Measurements from ENCODE around the gene KCNH1.
"Not testable (repeated sequence)": the region's sequence is repeated elsewhere in the genome, so short reads cannot be mapped to it uniquely, and the experiment has no call there.

Gene KCNH1

GRCh38 chr1:210978316-210978973 lies 155.5 kb downstream of the KCNH1 start (continued):
- TF ChIP-seq MZF1 (tag by site-specific recombination; IDR thresholded peaks at IDR 0.05; ENCODE audit: borderline replicate concordance), result no peak
- no peak for TF ChIP-seq BCL11A (tag by site-specific recombination; IDR thresholded peaks at IDR 0.05; ENCODE audit: low read depth)

GRCh38 chr1:210951279-210951678 lies 182.7 kb downstream of the KCNH1 start:
- no peaks in the 10 kb centered on the region for H3K4me1 ChIP-seq (ENCODE audit: control insufficient read depth, insufficient read depth, low read length)
- H3K9me3 ChIP-seq (ENCODE audit: control insufficient read depth, insufficient read depth, low read depth, low read length), result no peaks in the 10 kb centered on the region
- H3K27ac ChIP-seq (ENCODE audit: extremely low read depth, low read depth, low read length), result no peak overlapping the region
- no peaks in the 10 kb centered on the region for H3K36me3 ChIP-seq (ENCODE audit: control insufficient read depth in 2 of 2, insufficient read depth in 1 of 2, low read length in 2 of 2)
- TF ChIP-seq ZFP69B (tag by site-specific recombination; IDR thresholded peaks at IDR 0.05) (no peak), BCL11A (tag by site-specific recombination; IDR thresholded peaks at IDR 0.05; ENCODE audit: low read depth) (no peak), ZFHX2 (tag by site-specific recombination; conservative IDR thresholded peaks at IDR 0.05) (no peak), IKZF3 (tag by site-specific recombination; IDR thresholded peaks at IDR 0.05) (no peak), ZSCAN18 (tag by site-specific recombination; IDR thresholded peaks at IDR 0.05) (no peak), ZNF610 (tag by site-specific recombination; IDR thresholded peaks at IDR 0.05; ENCODE audit: borderline replicate concordance) (no peak), ZEB2 (tag by site-specific recombination; IDR thresholded peaks at IDR 0.05) (no peak), ZNF664 (tag by site-specific recombination; IDR thresholded peaks at IDR 0.05) (no peak), ZBTB48 (tag by site-specific recombination; IDR thresholded peaks at IDR 0.05) (no peak), PRDM6 (tag by site-specific recombination; IDR thresholded peaks at IDR 0.05) (no peak), ZNF184 (tag by site-specific recombination; IDR thresholded peaks at IDR 0.05) (no peak), ZNF155 (tag by site-specific recombination; IDR thresholded peaks at IDR 0.05) (no peak)
- TF ChIP-seq, protein P1, sequence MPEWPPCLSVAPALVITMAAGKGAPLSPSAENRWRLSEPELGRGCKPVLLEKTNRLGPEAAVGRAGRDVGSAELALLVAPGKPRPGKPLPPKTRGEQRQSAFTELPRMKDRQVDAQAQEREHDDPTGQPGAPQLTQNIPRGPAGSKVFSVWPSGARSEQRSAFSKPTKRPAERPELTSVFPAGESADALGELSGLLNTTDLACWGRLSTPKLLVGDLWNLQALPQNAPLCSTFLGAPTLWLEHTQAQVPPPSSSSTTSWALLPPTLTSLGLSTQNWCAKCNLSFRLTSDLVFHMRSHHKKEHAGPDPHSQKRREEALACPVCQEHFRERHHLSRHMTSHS (tag by site-specific recombination; IDR thresholded peaks at IDR 0.05), result no peak
- ChIA-PET POLR2A (no interaction called here), CTCF (interaction anchor here (0.7 to 0.9 kb wide), 3 partner anchors 44 to 249 kb away, joined by 3 to 4 read pairs (median 3); no protein-coding TSS in a partner anchor)
- H3K4me3 ChIP-seq (ENCODE audit: low read depth, low read length), result no peak overlapping the region

- H3K36me3 ChIP-seq (ENCODE audit: control insufficient read depth in 2 of 2, insufficient read depth in 1 of 2, low read length in 2 of 2); H3K4me3 ChIP-seq (ENCODE audit: low read depth, low read length); H3K9me3 ChIP-seq (ENCODE audit: control insufficient read depth, insufficient read depth, low read depth, low read length); POLR2A ChIA-PET; H3K27ac ChIP-seq (ENCODE audit: extremely low read depth, low read depth, low read length); H3K4me1 ChIP-seq (ENCODE audit: control insufficient read depth, insufficient read depth, low read length): not testable (repeated sequence)
- TF ChIP-seq CTCF (tag by site-specific recombination; IDR thresholded peaks at IDR 0.05), result peak; percentile 40; the same call in 1 of the 2 replicates
- peak; percentile 26; the same call in 1 of the 2 replicates for TF ChIP-seq ZNF654 (tag by site-specific recombination; IDR thresholded peaks at IDR 0.05; ENCODE audit: low read depth)
- CTCF ChIA-PET, result interaction anchor here (0.6 to 1.7 kb wide), 11 partner anchors 10 to 503 kb away, joined by 3 to 6 read pairs (median 3); partner anchors contain the start of gene KCNH1
Observed at GRCh38 chr1:210949940-210950546, 183.9 kb downstream of the KCNH1 start.

Data from HEK293 (cell line).